GM10266 (cell line): Measurements from ENCODE around the gene KCNG2.
"Not testable (repeated sequence)": the region's sequence is repeated elsewhere in the genome, so short reads cannot be mapped to it uniquely, and the experiment has no call there.

Source experiments
- DNase-seq: peaks from one replicate; pipeline ENCODE4 v3.0.0; 2012; ENCODE audit errors: extremely low spot score
- CTCF ChIP-seq: IDR thresholded peaks from 2 replicates; pipeline ENCODE4 v1.5.1; 2012; ENCODE audit warnings: mild to moderate bottlenecking, low read depth; ENCODE audit not compliant: control insufficient read depth, insufficient read depth; ENCODE audit errors: missing control alignments

The KCNG2 gene

GRCh38 chr18:79797518-79798345 is at the start of gene KCNG2:
TSS of gene KCNG2 (plus strand) at chr18:79797938. CDS start at chr18:79863668, 65,730 bp downstream.
- peak; percentile 90 for DNase-seq
- peak; percentile 47 for TF ChIP-seq CTCF

GRCh38 chr18:79748321-79749180 is 49.2 kb upstream of the KCNG2 start:
- no peak for TF ChIP-seq CTCF
- DNase-seq = no peak

GRCh38 chr18:79749251-79750191 is 48.2 kb upstream of the KCNG2 start:
- DNase-seq = no peak
- TF ChIP-seq CTCF = no peak

GRCh38 chr18:79750980-79751571 is 46.7 kb upstream of the KCNG2 start:
- no peak for DNase-seq
- TF ChIP-seq CTCF = no peak

GRCh38 chr18:79751918-79752578 is 45.7 kb upstream of the KCNG2 start:
- DNase-seq = not testable (repeated sequence)

- DNase-seq = not testable (repeated sequence)
These were observed 44.8 kb upstream of the KCNG2 start for GRCh38 chr18:79752946-79753345.

- no peak for TF ChIP-seq CTCF
- DNase-seq = no peak
These were observed 44.3 kb upstream of the KCNG2 start for GRCh38 chr18:79753391-79753851.
